K562 (cell line): ENCODE data around the gene HSD17B11. TPM values are rescaled to one million over a fixed set of nuclear protein-coding genes. Genes with fewer than 3 reads are reported as not detected.

ENCODE experiments used
- ATAC-seq: fragments of 200-7000 bp; cut with Tn5 transposase; 3 replicates; pipeline ENCODE4 v1.9.1; 2020; ENCODE audit warnings: moderate library complexity
- BruUV-seq: library from RNA; stranded (reverse); fragments of 400-500 nt; replicated peaks from 2 replicates; lab custom pipeline; 2021; lab: Mats Ljungman, UMichigan
- CTCF ChIA-PET: fragments of 300-600 bp; formaldehyde crosslinking; extraction: SDS; loops from one replicate; lab custom pipeline; 2021; ENCODE audit warnings: low intra/inter-chr PET ratio; lab: Yijun Ruan, JAX
- POLR2A ChIA-PET: fragments of 300-600, 350-650 bp; sonication (Branson Sonifier 250); formaldehyde crosslinking; extraction: SDS; loops from one replicate; lab custom pipeline; 2021; ENCODE audit warnings: antibody characterized with exemption, inconsistent platforms; lab: Yijun Ruan, JAX
- DNase-seq, 4 experiments: peaks; one replicate each; pipeline versions ENCODE4 v3.0.0 to v3.0.0-alpha.2; 2011 to 2018; ENCODE audit warnings: low spot score in 3 of 4, mixed read lengths in 3 of 4; ENCODE audit errors: extremely low read depth in 1 of 4
- FAIRE-seq: peaks from 2 replicates; lab custom pipeline; 2011; peaks lifted over from hg19 to GRCh38; lab: Jason Lieb, UNC
- H2AFZ ChIP-seq: 2 replicates; pipeline ENCODE4 v1.6.0; 2011; ENCODE audit warnings: low read depth, low read length, control low read depth, inconsistent platforms
- H3K27ac ChIP-seq: fragments of 200-600 bp; 3 replicates; pipeline ENCODE4 v1.8.0; 2011; ENCODE audit warnings: low read depth, mild to moderate bottlenecking, control low read depth, inconsistent platforms, low read length, moderate library complexity, mixed read lengths; ENCODE audit errors: extremely low read depth
- H3K27me3 ChIP-seq, 2 experiments: fragments of 300-600 bp in 1 of 2; 2 replicates in 1 of 2; 3 replicates in 1 of 2; pipeline versions ENCODE4 v1.6.0 to v1.8.0; 2011; ENCODE audit warnings: inconsistent platforms in 2 of 2, low read length in 2 of 2, mild to moderate bottlenecking in 1 of 2, mixed read lengths in 1 of 2, moderate library complexity in 1 of 2; ENCODE audit not compliant: control insufficient read depth in 2 of 2, insufficient read depth in 2 of 2
- H3K36me3 ChIP-seq: fragments of 300-600 bp; 3 replicates; pipeline ENCODE4 v1.8.0; 2011; ENCODE audit warnings: mild to moderate bottlenecking, low read length, inconsistent platforms; ENCODE audit not compliant: control insufficient read depth, insufficient read depth
- H3K4me1 ChIP-seq, 2 experiments: fragments of 200-600 bp in 1 of 2; replicated peaks in 1 of 2; 2 replicates in 1 of 2; 3 replicates in 1 of 2; pipeline versions ENCODE4 v1.5.1 to v1.8.0; 2011; ENCODE audit warnings: inconsistent platforms in 2 of 2, low read length in 2 of 2, mild to moderate bottlenecking in 1 of 2, mixed read lengths in 1 of 2, moderate library complexity in 1 of 2; ENCODE audit not compliant: control insufficient read depth in 2 of 2, insufficient read depth in 2 of 2
- H3K4me2 ChIP-seq: 2 replicates; pipeline ENCODE4 v1.6.1; 2011; ENCODE audit warnings: low read length, control low read depth, inconsistent platforms, mixed read lengths; ENCODE audit not compliant: insufficient read depth
- H3K4me3 ChIP-seq: fragments of 200-600 bp; sonication (generic), shearing (Covaris generic); 2 replicates; pipeline ENCODE4 v1.5.1; 2016; ENCODE audit warnings: control low read depth, inconsistent platforms
- H3K79me2 ChIP-seq: fragments of 200-600 bp; 3 replicates; pipeline ENCODE4 v1.8.0; 2011; ENCODE audit warnings: low read length, inconsistent platforms; ENCODE audit not compliant: control insufficient read depth, insufficient read depth
- H3K9ac ChIP-seq, 2 experiments: 2 replicates each; pipeline versions ENCODE4 v1.6.0 to v1.6.1; 2011; ENCODE audit warnings: low read depth in 2 of 2, low read length in 2 of 2, control low read depth in 1 of 2, inconsistent platforms in 1 of 2, mild to moderate bottlenecking in 1 of 2, mixed read lengths in 1 of 2; ENCODE audit not compliant: insufficient read depth in 1 of 2
- H3K9me1 ChIP-seq: one replicate; pipeline ENCODE4 v1.6.0; 2011; ENCODE audit warnings: inconsistent platforms, mild to moderate bottlenecking, low read length, moderate library complexity; ENCODE audit not compliant: control insufficient read depth, insufficient read depth
- H3K9me3 ChIP-seq: replicated peaks from 2 replicates; pipeline ENCODE4 v1.5.1; 2011; ENCODE audit warnings: low read depth, low read length, inconsistent platforms; ENCODE audit not compliant: control insufficient read depth, insufficient read depth
- H4K20me1 ChIP-seq: replicated peaks from 2 replicates; pipeline ENCODE4 v1.6.1; 2011; ENCODE audit warnings: low read length, inconsistent platforms, mixed read lengths; ENCODE audit not compliant: control insufficient read depth, insufficient read depth
- CC2D1A ChIP-seq: fragments of 450-650 bp; IDR thresholded peaks from 2 replicates; pipeline ENCODE4 v1.6.1; 2017; ENCODE audit warnings: mild to moderate bottlenecking
- FOXK2 ChIP-seq, 2 experiments: fragments of 450-650 bp; IDR thresholded peaks in 1 of 2; conservative IDR thresholded peaks in 1 of 2; 2 replicates each; pipeline ENCODE4 v1.6.1; 2016; ENCODE audit warnings: low read depth in 2 of 2, mild to moderate bottlenecking in 1 of 2
- NCOR1 ChIP-seq: fragments of 450-650 bp; IDR thresholded peaks from 2 replicates; pipeline ENCODE4 v1.6.1; 2016; ENCODE audit warnings: mild to moderate bottlenecking, moderate library complexity
- NFIC ChIP-seq: fragments of 450-650 bp; IDR thresholded peaks from 2 replicates; pipeline ENCODE4 v1.6.1; 2017; ENCODE audit warnings: mild to moderate bottlenecking, inconsistent platforms
- PKNOX1 ChIP-seq: fragments of 450-650 bp; IDR thresholded peaks from 2 replicates; pipeline ENCODE4 v1.6.1; 2016
- RAD21 ChIP-seq, 2 experiments: fragments of 250-450 bp in 1 of 2; fragments of 450-650 bp in 1 of 2; sonication (Bioruptor Pico) in 1 of 2; formaldehyde crosslinking in 1 of 2; IDR thresholded peaks in 1 of 2; conservative IDR thresholded peaks in 1 of 2; 2 replicates each; pipeline versions ENCODE4 v1.4.0 to v1.8.0; 2020 to 2022; ENCODE audit warnings: mild to moderate bottlenecking in 2 of 2, moderate library complexity in 1 of 2
- REST ChIP-seq, 2 experiments: fragments of 450-650 bp; formaldehyde crosslinking in 1 of 2; IDR thresholded peaks; 2 replicates each; pipeline versions ENCODE4 v1.4.0 to v1.6.1; 2014 to 2020; ENCODE audit warnings: mild to moderate bottlenecking in 2 of 2, borderline replicate concordance in 1 of 2, low read depth in 1 of 2
- SMC3 ChIP-seq: conservative IDR thresholded peaks from 2 replicates; pipeline ENCODE4 v1.6.1; 2011; ENCODE audit warnings: low read depth, low read length, improper control_type of control experiment; ENCODE audit not compliant: insufficient read depth
- ZNF766 ChIP-seq: fragments of 200-800 bp; sonication (Bioruptor generic); conservative IDR thresholded peaks from 2 replicates; pipeline ENCODE4 v1.6.1; 2016; ENCODE audit warnings: missing genetic modification characterization, missing compliant biosample characterization
- WGBS: fragments of 100-300 bp; shearing (Covaris generic); methylation state at CpG from one replicate; pipeline ENCODE4 v1.1.6; 2016; ENCODE audit warnings: low coverage, mixed read lengths; ENCODE audit not compliant: insufficient coverage; ENCODE audit errors: missing lambda C conversion rate; 5-methylcytosine and 5-hydroxymethylcytosine counted together
- in situ Hi-C: fragments of 300-500 bp; cut with MboI; formaldehyde crosslinking; loops from 4 replicates; pipeline ENCODE4 v1.15.0; 2018; ENCODE audit warnings: inconsistent platforms, mixed read lengths
- intact Hi-C: fragments of 100-400 bp; cut with micrococcal nuclease; formaldehyde crosslinking; loops from 2 replicates; pipeline ENCODE4 v1.14.2; 2022
- polyA plus RNA-seq, 8 experiments: library from polyadenylated mRNA; depleted of rRNA in 4 of 8; stranded (reverse) in 5 of 8; unstranded in 3 of 8; fragments of >200 nt; fragmentation: Nextera tagmentation in 2 of 8; fragmentation: Illumina TruSeq in 1 of 8; extraction: Ambion mirVana in 2 of 8; extraction: Trizol in 1 of 8; gene quantifications; 2 replicates each; pipeline versions ENCODE4 v1.2.1 to v1.2.3, GENCODE V29; 2011 to 2014; ENCODE audit warnings: inconsistent platforms in 1 of 8, missing spikeins in 1 of 8
- total RNA-seq, 7 experiments: library from RNA; depleted of rRNA in 6 of 7; stranded (reverse); fragments of >200 nt in 6 of 7; fragmentation: Illumina TruSeq in 2 of 7; extraction: Trizol in 2 of 7; gene quantifications; 2 replicates each; pipeline versions ENCODE4 v1.2.1 to v1.2.3, GENCODE V29; 2011 to 2021; ENCODE audit warnings: low replicate concordance in 1 of 7

Gene HSD17B11
- total and polyA plus RNA-seq, 9 of the 15 experiments (the other 6 are each of a cell fraction or from before 2014, with no cell fraction given), result 26.0 to 108 (median 81.0) TPM

- Histone ChIP-seq H3K9ac (no peak overlapping the region), H3K27me3 (no peaks in the 10 kb centered on the region), H4K20me1 (no peaks in the 10 kb centered on the region), H3K9me1 (peaks cover 2% of the 10 kb centered on the region), H3K36me3 (peaks cover 70% of the 10 kb centered on the region), H3K4me3 (no peak overlapping the region), H3K79me2 (peaks cover 2% of the 10 kb centered on the region; the same call in 1 of the 3 replicates), H3K9me3 (no peaks in the 10 kb centered on the region), H3K4me1 (no peaks in the 10 kb centered on the region), H3K27ac (no peak overlapping the region), H3K4me2 (no peak overlapping the region), H2AFZ (no peak overlapping the region)
- POLR2A ChIA-PET, result interaction anchor here (1.2 kb wide), 1 partner anchor 9 kb away, joined by 3 read pairs; no protein-coding TSS in a partner anchor
- CTCF ChIA-PET, result interaction anchor here (0.6 to 2.7 kb wide), 3 partner anchors 47 to 225 kb away, joined by 3 to 22 read pairs (median 10); partner anchors contain the start of gene NUDT9
- peak in 3 of 4 experiments; percentile 24 to 63 (median 28) for DNase-seq
- no TSS peak for BruUV-seq
- peak; percentile 86 for ATAC-seq
- peak; percentile 85 for FAIRE-seq
- WGBS, result 32% methylated on average over 4 of the region's 4 CpGs
- in situ Hi-C loops, result no loop called here
- intact Hi-C loops, result loop anchor here (1.0 kb wide), 2 partner anchors 47 to 89 kb away; no protein-coding TSS in a partner anchor
- TF ChIP-seq ZNF766 (CRISPR knock-in tag) (peak; percentile 43; the same call in 1 of the 2 replicates), REST (IDR thresholded peaks at IDR 0.05; ENCODE audit: borderline replicate concordance) (peak; percentile 64), REST (CRISPR knock-in tag; IDR thresholded peaks at IDR 0.05; ENCODE audit: low read depth) (no peak), NFIC (peak; percentile 51), SMC3 (0 out of 2 replicates have a peak, but pooled peaks have one; percentile 45), PKNOX1 (0 out of 2 replicates have a peak, but pooled peaks have one; percentile 9), FOXK2 (conservative IDR thresholded peaks at IDR 0.05 in 1 of 2, IDR thresholded peaks at IDR 0.05 in 1 of 2; ENCODE audit: low read depth in 2 of 2) (0 out of 4 replicates have a peak, but pooled peaks of 1 of the 2 experiments have one; percentile 29), CC2D1A (peak; percentile 32; the same call in 1 of the 2 replicates), NCOR1 (no peak), RAD21 (CRISPR knock-in tag; conservative IDR thresholded peaks at IDR 0.05 in 1 of 2, IDR thresholded peaks at IDR 0.05 in 1 of 2) (peak; percentile 74 to 79)
Measured at GRCh38 chr4:87375719-87376291, 15.2 kb downstream of the HSD17B11 start.
